ES-I3 (cell line): ENCODE results near the gene NRP2.

ENCODE experiments used
- H3K36me3 ChIP-seq: 2 replicates; pipeline ENCODE4 v1.6.1; 2013; ENCODE audit warnings: mild to moderate bottlenecking, low read length, control low read depth, moderate library complexity; ENCODE audit not compliant: insufficient read depth
- H3K4me1 ChIP-seq: 2 replicates; pipeline ENCODE4 v1.6.1; 2013; ENCODE audit warnings: mild to moderate bottlenecking, control low read depth, low read length; ENCODE audit not compliant: insufficient read depth
- H3K9ac ChIP-seq: 2 replicates; pipeline ENCODE4 v1.6.1; 2013; ENCODE audit warnings: low read depth, mild to moderate bottlenecking, low read length, moderate library complexity
- H3K9me3 ChIP-seq: 2 replicates; pipeline ENCODE4 v1.6.1; 2013; ENCODE audit warnings: mild to moderate bottlenecking, low read length, moderate library complexity; ENCODE audit not compliant: control insufficient read depth, insufficient read depth

The NRP2 gene

GRCh38 chr2:205673312-205673711 lies 9.0 kb upstream of the NRP2 start:
- 0 out of 2 replicates have a peak, but pooled peaks cover 4% of the 10 kb centered on the region for H3K9me3 ChIP-seq
- no peaks in the 10 kb centered on the region; the same call in 1 of the 2 replicates for H3K36me3 ChIP-seq
- peaks cover 28% of the 10 kb centered on the region for H3K4me1 ChIP-seq
- no peak overlapping the region for H3K9ac ChIP-seq

- peaks cover 28% of the 10 kb centered on the region for H3K4me1 ChIP-seq
- no peak overlapping the region for H3K9ac ChIP-seq
- no peaks in the 10 kb centered on the region for H3K36me3 ChIP-seq
- no peaks in the 10 kb centered on the region for H3K9me3 ChIP-seq
Measured at GRCh38 chr2:205675861-205676516, 6.3 kb upstream of the NRP2 start.

- no peaks in the 10 kb centered on the region for H3K9me3 ChIP-seq
- no peaks in the 10 kb centered on the region for H3K36me3 ChIP-seq
- peaks cover 25% of the 10 kb centered on the region for H3K4me1 ChIP-seq
- H3K9ac ChIP-seq, result no peak overlapping the region
Measured at GRCh38 chr2:205678541-205679142, 3.7 kb upstream of the NRP2 start.

- H3K9me3 ChIP-seq, result no peaks in the 10 kb centered on the region
- H3K4me1 ChIP-seq, result peaks cover 25% of the 10 kb centered on the region
- H3K9ac ChIP-seq, result no peak overlapping the region
- no peaks in the 10 kb centered on the region for H3K36me3 ChIP-seq
Measured at GRCh38 chr2:205679410-205680009, 2.8 kb upstream of the NRP2 start.

GRCh38 chr2:205680067-205680466 lies 2.2 kb upstream of the NRP2 start:
- Histone ChIP-seq H3K9ac (no peak overlapping the region), H3K4me1 (peaks cover 24% of the 10 kb centered on the region), H3K9me3 (no peaks in the 10 kb centered on the region), H3K36me3 (no peaks in the 10 kb centered on the region)

- Histone ChIP-seq H3K36me3 (no peaks in the 10 kb centered on the region), H3K9me3 (no peaks in the 10 kb centered on the region), H3K4me1 (peaks cover 17% of the 10 kb centered on the region; the same call in 1 of the 2 replicates), H3K9ac (no peak overlapping the region)
Measured at GRCh38 chr2:205680903-205681302, 1.4 kb upstream of the NRP2 start.

- Histone ChIP-seq H3K36me3 (no peaks in the 10 kb centered on the region), H3K4me1 (peaks cover 17% of the 10 kb centered on the region; the same call in 1 of the 2 replicates), H3K9ac (peak overlapping the region; percentile 66), H3K9me3 (no peaks in the 10 kb centered on the region)
Measured at GRCh38 chr2:205681401-205682238, 681 bp upstream of the NRP2 start.

- Histone ChIP-seq H3K9me3 (no peaks in the 10 kb centered on the region), H3K4me1 (peaks cover 28% of the 10 kb centered on the region), H3K36me3 (no peaks in the 10 kb centered on the region), H3K9ac (peak overlapping the region; percentile 66)
Measured at GRCh38 chr2:205682971-205683501, 735 bp downstream of the NRP2 start.

- Histone ChIP-seq H3K4me1 (peaks cover 30% of the 10 kb centered on the region), H3K9ac (peak overlapping the region; percentile 66), H3K9me3 (no peaks in the 10 kb centered on the region), H3K36me3 (no peaks in the 10 kb centered on the region)
Measured at GRCh38 chr2:205683502-205684367, 1.4 kb downstream of the NRP2 start.

- H3K9me3 ChIP-seq, result no peaks in the 10 kb centered on the region
- H3K4me1 ChIP-seq, result peaks cover 35% of the 10 kb centered on the region
- no peaks in the 10 kb centered on the region for H3K36me3 ChIP-seq
- peak overlapping the region; percentile 66 for H3K9ac ChIP-seq
Measured at GRCh38 chr2:205684871-205685313, 2.6 kb downstream of the NRP2 start.

GRCh38 chr2:205685314-205686055 lies 3.2 kb downstream of the NRP2 start:
- peaks cover 31% of the 10 kb centered on the region for H3K4me1 ChIP-seq
- no peaks in the 10 kb centered on the region for H3K9me3 ChIP-seq
- H3K9ac ChIP-seq, result peak overlapping the region; percentile 66
- H3K36me3 ChIP-seq, result no peaks in the 10 kb centered on the region

GRCh38 chr2:205686056-205686782 lies 3.9 kb downstream of the NRP2 start:
- Histone ChIP-seq H3K36me3 (no peaks in the 10 kb centered on the region), H3K9ac (peak overlapping the region; percentile 66), H3K9me3 (no peaks in the 10 kb centered on the region), H3K4me1 (peaks cover 25% of the 10 kb centered on the region)
